CD8-positive, alpha-beta memory T cell (primary cell): ENCODE results near the gene EFS. TPM values are rescaled to one million over a fixed set of nuclear protein-coding genes. Genes with fewer than 3 reads are reported as not detected.

Experiments
- CTCF ChIA-PET: fragments of 350-600 bp; sonication (Branson Sonifier 250); formaldehyde crosslinking; loops from one replicate; lab custom pipeline; 2021; ENCODE audit warnings: antibody characterized with exemption; lab: Charles Lee
- POLR2A ChIA-PET: fragments of 350-600 bp; sonication (Branson Sonifier 250); formaldehyde crosslinking; loops from one replicate; lab custom pipeline; 2021; ENCODE audit warnings: antibody characterized with exemption; lab: Charles Lee
- DNase-seq, 5 donors: peaks; one replicate each; pipeline versions ENCODE4 v3.0.0 to v3.0.0-alpha.2; 2020 to 2022; ENCODE audit warnings: mixed read lengths in 1 of 5
- H3K27ac ChIP-seq: one replicate; pipeline ENCODE4 v1.7.0; 2013; ENCODE audit warnings: low read depth, mild to moderate bottlenecking, low read length, moderate library complexity
- H3K27me3 ChIP-seq: 2 replicates; pipeline ENCODE4 v1.7.0; 2013; ENCODE audit warnings: low read length, mild to moderate bottlenecking; ENCODE audit not compliant: insufficient read depth, poor library complexity, severe bottlenecking
- H3K36me3 ChIP-seq: 2 replicates; pipeline ENCODE4 v1.7.0; 2013; ENCODE audit warnings: mild to moderate bottlenecking, low read length, moderate library complexity; ENCODE audit not compliant: insufficient read depth
- H3K4me1 ChIP-seq: 2 replicates; pipeline ENCODE4 v1.7.0; 2013; ENCODE audit warnings: mild to moderate bottlenecking, low read length, moderate library complexity; ENCODE audit not compliant: insufficient read depth
- H3K4me3 ChIP-seq: 2 replicates; pipeline ENCODE4 v1.7.0; 2013; ENCODE audit warnings: mild to moderate bottlenecking, low read length
- H3K9me3 ChIP-seq: 2 replicates; pipeline ENCODE4 v1.7.0; 2013; ENCODE audit warnings: mild to moderate bottlenecking, low read length
- H3K27ac Mint-ChIP-seq, 8 donors: one replicate each; pipeline ENCODE4 v1.8.0; 2020 to 2021; ENCODE audit warnings: mixed read lengths in 8 of 8, mild to moderate bottlenecking in 6 of 8, inconsistent platforms in 3 of 8, moderate library complexity in 3 of 8
- H3K27me3 Mint-ChIP-seq, 2 donors: one replicate each; pipeline ENCODE4 v1.8.0; 2020 to 2021; ENCODE audit warnings: mixed read lengths in 2 of 2, mild to moderate bottlenecking in 1 of 2, moderate library complexity in 1 of 2
- H3K36me3 Mint-ChIP-seq, 3 donors: one replicate each; pipeline ENCODE4 v1.8.0; 2020 to 2021; ENCODE audit warnings: mixed read lengths in 3 of 3, inconsistent platforms in 1 of 3, mild to moderate bottlenecking in 1 of 3
- H3K4me1 Mint-ChIP-seq, 3 donors: one replicate each; pipeline ENCODE4 v1.8.0; 2020 to 2021; ENCODE audit warnings: mixed read lengths in 3 of 3, inconsistent platforms in 1 of 3, mild to moderate bottlenecking in 1 of 3
- H3K4me3 Mint-ChIP-seq, 7 donors: one replicate each; pipeline ENCODE4 v1.8.0; 2020 to 2021; ENCODE audit warnings: mixed read lengths in 7 of 7, mild to moderate bottlenecking in 6 of 7, moderate library complexity in 4 of 7, inconsistent platforms in 2 of 7
- H3K9me3 Mint-ChIP-seq, 5 donors: one replicate each; pipeline ENCODE4 v1.8.0; 2020 to 2022; ENCODE audit warnings: mixed read lengths in 5 of 5, mild to moderate bottlenecking in 3 of 5, moderate library complexity in 2 of 5, inconsistent platforms in 1 of 5
- polyA plus RNA-seq: library from polyadenylated mRNA; unstranded; fragments of 300-500 nt; fragmentation: Illumina TruSeq; gene quantifications from one replicate; pipeline ENCODE4 v1.2.3, GENCODE V29; 2021
- total RNA-seq, 2 experiments: library from RNA; stranded (reverse); gene quantifications; one replicate each; pipeline ENCODE4 v1.2.3, GENCODE V29; 2021

Gene EFS
- total and polyA plus RNA-seq, 3 experiments from 2014 or later = not detected

GRCh38 chr14:23310546-23310945, 54.4 kb downstream of the EFS start:
- H3K36me3 ChIP-seq = no peaks in the 10 kb centered on the region
- H3K4me1 ChIP-seq = no peaks in the 10 kb centered on the region
- peak overlapping the region in 1 of 8 donors; percentile 50 for H3K27ac Mint-ChIP-seq
- CTCF ChIA-PET = interaction anchor here (0.7 to 2.2 kb wide), 3 partner anchors 8 to 14 kb away, joined by 3 to 5 read pairs (median 5); partner anchors contain the start of gene PPP1R3E
- POLR2A ChIA-PET = interaction anchor here (1.0 kb wide), 1 partner anchor 11 kb away, joined by 4 read pairs; the partner anchor contains the start of gene PABPN1
- H3K4me3 ChIP-seq = no peak overlapping the region
- no peaks in the 10 kb centered on the region for H3K9me3 ChIP-seq
- no peak overlapping the region for H3K4me3 Mint-ChIP-seq
- no peaks in the 10 kb centered on the region for H3K4me1 Mint-ChIP-seq
- H3K9me3 Mint-ChIP-seq = no peaks in the 10 kb centered on the region
- DNase-seq = no peak
- peaks cover 0 to 4% (median 0%) of the 10 kb centered on the region in 3 donors for H3K36me3 Mint-ChIP-seq
- no peak overlapping the region for H3K27ac ChIP-seq
- H3K27me3 Mint-ChIP-seq = peaks cover 17 to 50% of the 10 kb centered on the region in 2 donors
- peaks cover 12% of the 10 kb centered on the region for H3K27me3 ChIP-seq

- no peaks in the 10 kb centered on the region for H3K4me1 Mint-ChIP-seq
- peak overlapping the region in 1 of 7 donors; percentile 33 for H3K4me3 Mint-ChIP-seq
- H3K9me3 ChIP-seq = no peaks in the 10 kb centered on the region
- CTCF ChIA-PET = interaction anchor here (0.9 to 1.6 kb wide), 2 partner anchors 10 to 71 kb away, joined by 3 to 4 read pairs; no protein-coding TSS in a partner anchor
- H3K27ac ChIP-seq = no peak overlapping the region
- H3K27ac Mint-ChIP-seq = peak overlapping the region in 2 of 8 donors; percentile 21 to 88
- H3K36me3 ChIP-seq = no peaks in the 10 kb centered on the region
- H3K4me1 ChIP-seq = no peaks in the 10 kb centered on the region
- H3K36me3 Mint-ChIP-seq = peaks cover 0 to 4% (median 0%) of the 10 kb centered on the region in 3 donors
- peaks cover 12% of the 10 kb centered on the region for H3K27me3 ChIP-seq
- no peak for DNase-seq
- POLR2A ChIA-PET = no interaction called here
- H3K27me3 Mint-ChIP-seq = peaks cover 19 to 55% of the 10 kb centered on the region in 2 donors
- H3K9me3 Mint-ChIP-seq = no peaks in the 10 kb centered on the region
- H3K4me3 ChIP-seq = no peak overlapping the region
Measured at GRCh38 chr14:23308721-23309445, 56.1 kb downstream of the EFS start.

GRCh38 chr14:23307687-23308644, 57.0 kb downstream of the EFS start:
- peaks cover 12% of the 10 kb centered on the region for H3K27me3 ChIP-seq

GRCh38 chr14:23307146-23307530, 57.8 kb downstream of the EFS start:
- Mint-ChIP-seq H3K4me3 (peak overlapping the region in 1 of 7 donors; percentile 15), H3K27me3 (peaks cover 18 to 52% of the 10 kb centered on the region in 2 donors), H3K36me3 (peaks cover 0 to 4% (median 3%) of the 10 kb centered on the region in 3 donors), H3K9me3 (no peaks in the 10 kb centered on the region), H3K4me1 (peaks cover 5 to 12% (median 9%) of the 10 kb centered on the region in 3 donors), H3K27ac (no peak overlapping the region)
- Histone ChIP-seq H3K4me1 (peaks cover 8% of the 10 kb centered on the region), H3K4me3 (no peak overlapping the region), H3K36me3 (no peaks in the 10 kb centered on the region), H3K9me3 (no peaks in the 10 kb centered on the region), H3K27ac (peak overlapping the region; percentile 71), H3K27me3 (peaks cover 12% of the 10 kb centered on the region)
- CTCF ChIA-PET = interaction anchor here (1.2 kb wide), 1 partner anchor 14 kb away, joined by 5 read pairs; the partner anchor contains the start of gene PABPN1
- no peak for DNase-seq
- POLR2A ChIA-PET = interaction anchor here (1.0 kb wide), 1 partner anchor 15 kb away, joined by 3 read pairs; no protein-coding TSS in a partner anchor

More at GRCh38 chr14:23307687-23308644, 57.0 kb downstream of the EFS start:
- Mint-ChIP-seq H3K4me3 (peak overlapping the region in 1 of 7 donors; percentile 15), H3K27me3 (peaks cover 19 to 55% of the 10 kb centered on the region in 2 donors), H3K9me3 (no peaks in the 10 kb centered on the region), H3K4me1 (peaks cover 2 to 6% (median 3%) of the 10 kb centered on the region in 3 donors), H3K27ac (peak overlapping the region in 2 of 8 donors; percentile 27 to 63), H3K36me3 (peaks cover 0 to 4% (median 0%) of the 10 kb centered on the region in 3 donors)
- no peak for DNase-seq
- peaks cover 8% of the 10 kb centered on the region for H3K4me1 ChIP-seq
- CTCF ChIA-PET = interaction anchor here (1.2 to 1.6 kb wide), 2 partner anchors 13 to 72 kb away, joined by 4 to 5 read pairs; partner anchors contain the start of gene PABPN1
- no peak overlapping the region for H3K4me3 ChIP-seq
- peak overlapping the region; percentile 71 for H3K27ac ChIP-seq
- no peaks in the 10 kb centered on the region for H3K9me3 ChIP-seq
- H3K36me3 ChIP-seq = no peaks in the 10 kb centered on the region
- POLR2A ChIA-PET = interaction anchor here (1.0 kb wide), 1 partner anchor 14 kb away, joined by 3 read pairs; no protein-coding TSS in a partner anchor

- H3K9me3 ChIP-seq = no peaks in the 10 kb centered on the region
Measured at GRCh38 chr14:23306412-23307145, 58.4 kb downstream of the EFS start, which contains the start of gene BCL2L2. TSS of gene BCL2L2 (plus strand) at chr14:23306833. CDS start at chr14:23307768, 935 bp downstream.

More at GRCh38 chr14:23306412-23307145, 58.4 kb downstream of the EFS start, which contains the start of gene BCL2L2:
- Histone ChIP-seq H3K4me3 (no peak within 1 kb of the TSS), H3K4me1 (peaks cover 8% of the 10 kb centered on the region), H3K36me3 (no peaks in the 10 kb centered on the region), H3K27me3 (peaks cover 12% of the 10 kb centered on the region), H3K27ac (peak within 1 kb of the TSS; percentile 71)
- H3K4me1 Mint-ChIP-seq = peaks cover 5 to 12% (median 9%) of the 10 kb centered on the region in 3 donors
- peak within 1 kb of the TSS in 1 of 7 donors; percentile 32 for H3K4me3 Mint-ChIP-seq
- no peak within 1 kb of the TSS for H3K27ac Mint-ChIP-seq
- no peaks in the 10 kb centered on the region for H3K9me3 Mint-ChIP-seq
- no peak for DNase-seq
- POLR2A ChIA-PET = interaction anchor here (0.6 to 1.0 kb wide), 2 partner anchors 9 to 15 kb away, joined by 3 to 5 read pairs; no protein-coding TSS in a partner anchor
- peaks cover 18 to 52% of the 10 kb centered on the region in 2 donors for H3K27me3 Mint-ChIP-seq
- H3K36me3 Mint-ChIP-seq = peaks cover 0 to 4% (median 3%) of the 10 kb centered on the region in 3 donors
- CTCF ChIA-PET = interaction anchor here (1.2 kb wide), 1 partner anchor 14 kb away, joined by 5 read pairs; the partner anchor contains the start of gene PABPN1
